CD14-positive monocyte (primary cell): ENCODE measurements around the gene FGF14. TPM values are rescaled to one million over a fixed set of nuclear protein-coding genes. Genes with fewer than 3 reads are reported as not detected.

Experiments
- DNase-seq, 3 donors: peaks; one replicate each; pipeline ENCODE4 v3.0.0-alpha.2; 2011 to 2022
- H2AFZ ChIP-seq: 2 replicates; pipeline ENCODE4 v1.6.0; 2012; ENCODE audit warnings: mild to moderate bottlenecking, low read depth, low read length, inconsistent platforms; ENCODE audit not compliant: insufficient read depth, poor library complexity, severe bottlenecking
- H3K27ac ChIP-seq, 2 donors: 1 replicate in 1 of 2; 2 replicates in 1 of 2; pipeline ENCODE4 v1.5.1; 2012 to 2013; ENCODE audit warnings: low read length in 2 of 2, control low read depth in 1 of 2, inconsistent platforms in 1 of 2, low read depth in 1 of 2, mild to moderate bottlenecking in 1 of 2
- H3K27me3 ChIP-seq, 2 donors: one replicate each; pipeline versions ENCODE4 v1.6.0 to v1.6.1; 2011 to 2013; ENCODE audit warnings: low read length in 2 of 2; ENCODE audit not compliant: control insufficient read depth in 2 of 2, insufficient read depth in 2 of 2
- H3K36me3 ChIP-seq, 2 donors: replicated peaks in 1 of 2; 1 replicate in 1 of 2; 2 replicates in 1 of 2; pipeline versions ENCODE4 v1.5.1 to v1.6.1; 2012 to 2013; ENCODE audit warnings: low read length in 2 of 2, control low read depth in 1 of 2, inconsistent platforms in 1 of 2, mild to moderate bottlenecking in 1 of 2; ENCODE audit not compliant: insufficient read depth in 2 of 2, control insufficient read depth in 1 of 2
- H3K4me1 ChIP-seq, 2 donors: 1 replicate in 1 of 2; 2 replicates in 1 of 2; pipeline versions ENCODE4 v1.5.1 to v1.6.1; 2012 to 2013; ENCODE audit warnings: low read length in 2 of 2, control low read depth in 1 of 2, inconsistent platforms in 1 of 2, mild to moderate bottlenecking in 1 of 2, moderate library complexity in 1 of 2; ENCODE audit not compliant: insufficient read depth in 2 of 2, control insufficient read depth in 1 of 2
- H3K4me2 ChIP-seq: replicated peaks from 2 replicates; pipeline ENCODE3; 2012; ENCODE audit warnings: low read length, moderate library complexity, mild to moderate bottlenecking; ENCODE audit not compliant: poor library complexity, severe bottlenecking; ENCODE audit errors: extremely low read depth
- H3K4me3 ChIP-seq, 3 experiments: fragments of 200-600 bp in 1 of 3; sonication (generic) in 1 of 3; replicated peaks in 1 of 3; 1 replicate in 2 of 3; 2 replicates in 1 of 3; pipeline ENCODE4 v1.5.1; 2011 to 2013; ENCODE audit warnings: low read length in 3 of 3, mild to moderate bottlenecking in 3 of 3, control low read depth in 2 of 3, low read depth in 2 of 3, inconsistent platforms in 1 of 3, moderate library complexity in 1 of 3
- H3K79me2 ChIP-seq: 2 replicates; pipeline ENCODE4 v1.6.0; 2012; ENCODE audit warnings: mild to moderate bottlenecking, control low read depth, inconsistent platforms, low read length, moderate library complexity; ENCODE audit not compliant: insufficient read depth
- H3K9ac ChIP-seq: 2 replicates; pipeline ENCODE4 v1.6.0; 2017; ENCODE audit warnings: low read length, mild to moderate bottlenecking; ENCODE audit not compliant: insufficient read depth, poor library complexity, severe bottlenecking
- H3K9me3 ChIP-seq, 2 donors: replicated peaks in 1 of 2; 1 replicate in 1 of 2; 2 replicates in 1 of 2; pipeline versions ENCODE4 v1.5.1 to v1.6.1; 2012 to 2013; ENCODE audit warnings: low read length in 2 of 2, control low read depth in 1 of 2; ENCODE audit not compliant: control insufficient read depth in 1 of 2, insufficient read depth in 1 of 2
- H4K20me1 ChIP-seq: 2 replicates; pipeline ENCODE4 v1.6.0; 2012; ENCODE audit warnings: mild to moderate bottlenecking, low read length, control low read depth, moderate library complexity; ENCODE audit not compliant: insufficient read depth
- H3K27ac Mint-ChIP-seq, 7 donors: one replicate each; pipeline ENCODE4 v1.8.0; 2020; ENCODE audit warnings: mild to moderate bottlenecking in 7 of 7, mixed read lengths in 7 of 7, moderate library complexity in 6 of 7, inconsistent platforms in 2 of 7
- H3K27me3 Mint-ChIP-seq, 3 donors: one replicate each; pipeline ENCODE4 v1.8.0; 2021 to 2022; ENCODE audit warnings: low read depth in 3 of 3, mild to moderate bottlenecking in 3 of 3, mixed read lengths in 3 of 3, moderate library complexity in 3 of 3, inconsistent platforms in 1 of 3
- H3K36me3 Mint-ChIP-seq, 2 donors: one replicate each; pipeline ENCODE4 v1.8.0; 2020; ENCODE audit warnings: mixed read lengths in 2 of 2, inconsistent platforms in 1 of 2, mild to moderate bottlenecking in 1 of 2
- H3K4me1 Mint-ChIP-seq: one replicate; pipeline ENCODE4 v1.8.0; 2020; ENCODE audit warnings: mild to moderate bottlenecking, mixed read lengths
- H3K4me3 Mint-ChIP-seq, 2 donors: one replicate each; pipeline ENCODE4 v1.8.0; 2020; ENCODE audit warnings: mild to moderate bottlenecking in 2 of 2, mixed read lengths in 2 of 2, moderate library complexity in 1 of 2
- H3K9me3 Mint-ChIP-seq, 7 donors: one replicate each; pipeline ENCODE4 v1.8.0; 2020 to 2022; ENCODE audit warnings: mixed read lengths in 7 of 7, mild to moderate bottlenecking in 6 of 7, moderate library complexity in 6 of 7, inconsistent platforms in 2 of 7
- WGBS: methylation state at CpG from one replicate; pipeline ENCODE4 v1.1.5; 2013; ENCODE audit warnings: missing lambda C conversion rate; ENCODE audit not compliant: insufficient coverage; 5-methylcytosine and 5-hydroxymethylcytosine counted together
- intact Hi-C, 2 donors: fragments of 100-400 bp; cut with micrococcal nuclease; formaldehyde crosslinking; loops; one replicate each; pipeline versions ENCODE4 v1.15.0 to v1.15.1; 2023
- polyA plus RNA-seq, 3 donors: library from polyadenylated mRNA; depleted of rRNA in 1 of 3; unstranded in 2 of 3; stranded (reverse) in 1 of 3; fragments of 300-500 nt in 2 of 3; fragments of >200 nt in 1 of 3; fragmentation: Illumina TruSeq in 2 of 3; gene quantifications; 1 replicate in 2 of 3; 2 replicates in 1 of 3; pipeline ENCODE4 v1.2.3, GENCODE V29; 2012 to 2021
- TF ChIP-seq, protein P1 (sequence below): fragments of 200-600 bp; IDR thresholded peaks from one replicate; pipeline ENCODE4 v1.8.0; 2022; ENCODE audit warnings: antibody characterized with exemption, mild to moderate bottlenecking

The FGF14 gene
- polyA plus RNA-seq, 3 donors: not detected

DNA sequence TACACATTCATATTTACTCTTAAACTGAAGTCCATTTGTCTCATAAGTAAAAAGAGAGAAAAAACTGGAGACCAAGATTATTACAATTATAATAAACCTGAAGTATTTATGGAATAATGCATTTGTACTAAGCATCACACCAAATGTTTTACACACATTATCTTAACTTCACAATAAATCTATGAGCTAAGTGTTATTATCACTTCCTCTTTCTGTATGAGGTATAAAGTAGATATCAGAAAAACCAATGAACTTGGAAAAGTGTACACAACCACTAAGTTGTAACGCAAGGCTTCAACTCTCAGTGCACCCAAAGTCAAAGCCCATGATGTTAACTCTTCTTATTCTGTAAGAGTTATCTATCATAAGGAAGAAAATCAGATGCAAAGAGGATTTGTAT is 274.7 kb downstream of the FGF14 start:
- H3K4me1 Mint-ChIP-seq: no peaks in the 10 kb centered on the region
- H3K27ac Mint-ChIP-seq: no peak overlapping the region
- no peaks in the 10 kb centered on the region for H3K79me2 ChIP-seq
- DNase-seq: no peak
- H3K4me1 ChIP-seq: no peaks in the 10 kb centered on the region
- TF ChIP-seq, protein P1, sequence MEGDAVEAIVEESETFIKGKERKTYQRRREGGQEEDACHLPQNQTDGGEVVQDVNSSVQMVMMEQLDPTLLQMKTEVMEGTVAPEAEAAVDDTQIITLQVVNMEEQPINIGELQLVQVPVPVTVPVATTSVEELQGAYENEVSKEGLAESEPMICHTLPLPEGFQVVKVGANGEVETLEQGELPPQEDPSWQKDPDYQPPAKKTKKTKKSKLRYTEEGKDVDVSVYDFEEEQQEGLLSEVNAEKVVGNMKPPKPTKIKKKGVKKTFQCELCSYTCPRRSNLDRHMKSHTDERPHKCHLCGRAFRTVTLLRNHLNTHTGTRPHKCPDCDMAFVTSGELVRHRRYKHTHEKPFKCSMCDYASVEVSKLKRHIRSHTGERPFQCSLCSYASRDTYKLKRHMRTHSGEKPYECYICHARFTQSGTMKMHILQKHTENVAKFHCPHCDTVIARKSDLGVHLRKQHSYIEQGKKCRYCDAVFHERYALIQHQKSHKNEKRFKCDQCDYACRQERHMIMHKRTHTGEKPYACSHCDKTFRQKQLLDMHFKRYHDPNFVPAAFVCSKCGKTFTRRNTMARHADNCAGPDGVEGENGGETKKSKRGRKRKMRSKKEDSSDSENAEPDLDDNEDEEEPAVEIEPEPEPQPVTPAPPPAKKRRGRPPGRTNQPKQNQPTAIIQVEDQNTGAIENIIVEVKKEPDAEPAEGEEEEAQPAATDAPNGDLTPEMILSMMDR: no peak
- no peak overlapping the region for H3K27ac ChIP-seq
- H3K36me3 ChIP-seq: no peaks in the 10 kb centered on the region
- H3K27me3 Mint-ChIP-seq: peaks cover 0 to 2% (median 0%) of the 10 kb centered on the region in 3 donors
- no peak overlapping the region for H3K4me2 ChIP-seq
- WGBS: no CpG with 5 or more reads among the region's 1 CpG
- no peak overlapping the region for H3K4me3 ChIP-seq
- H3K9me3 Mint-ChIP-seq: peaks cover 0 to 6% (median 0%) of the 10 kb centered on the region in 7 donors
- no peaks in the 10 kb centered on the region for H4K20me1 ChIP-seq
- no peak overlapping the region for H3K9ac ChIP-seq
- no peak overlapping the region for H3K4me3 Mint-ChIP-seq
- no peaks in the 10 kb centered on the region for H3K9me3 ChIP-seq
- no peak overlapping the region for H2AFZ ChIP-seq
- H3K27me3 ChIP-seq: no peaks in the 10 kb centered on the region
- intact Hi-C loops: no loop called here
- no peaks in the 10 kb centered on the region for H3K36me3 Mint-ChIP-seq

DNA sequence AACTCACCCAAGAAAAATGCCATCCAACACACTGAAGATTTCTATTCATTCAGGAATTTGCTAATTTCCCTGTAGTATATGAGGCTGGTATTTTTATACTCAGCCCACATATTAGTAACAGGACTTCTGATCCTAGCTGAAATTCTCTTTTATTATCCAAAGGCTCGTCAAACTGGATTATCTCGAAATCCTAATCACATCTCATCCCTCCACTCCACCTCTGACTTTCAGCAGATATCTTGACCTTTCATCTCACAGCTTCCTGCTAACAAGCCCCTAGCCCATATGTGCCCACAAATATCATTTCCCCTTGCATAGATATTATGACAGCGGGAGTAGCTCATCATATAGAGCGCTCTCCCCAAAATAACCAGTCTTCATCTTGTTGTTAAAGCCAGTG is 279.7 kb downstream of the FGF14 start:
- Histone ChIP-seq H4K20me1 (no peaks in the 10 kb centered on the region), H3K36me3 (no peaks in the 10 kb centered on the region), H3K27ac (no peak overlapping the region), H3K9me3 (no peaks in the 10 kb centered on the region), H2AFZ (no peak overlapping the region), H3K4me2 (no peak overlapping the region), H3K27me3 (no peaks in the 10 kb centered on the region), H3K79me2 (no peaks in the 10 kb centered on the region), H3K4me3 (no peak overlapping the region), H3K9ac (no peak overlapping the region), H3K4me1 (no peaks in the 10 kb centered on the region)
- intact Hi-C loops: no loop called here
- WGBS: 78% methylated on average over 3 of the region's 4 CpGs
- Mint-ChIP-seq H3K4me3 (no peak overlapping the region), H3K36me3 (no peaks in the 10 kb centered on the region), H3K9me3 (no peaks in the 10 kb centered on the region), H3K4me1 (no peaks in the 10 kb centered on the region), H3K27ac (no peak overlapping the region), H3K27me3 (peaks cover 0 to 1% (median 0%) of the 10 kb centered on the region in 3 donors)
- DNase-seq: no peak
- TF ChIP-seq, protein P1: no peak
